IgD-negative memory B cell (primary cell): ENCODE data around the gene EEF1A1. TPM values are rescaled to one million over a fixed set of nuclear protein-coding genes. Genes with fewer than 3 reads are reported as not detected.
"Not testable (repeated sequence)": the region's sequence is repeated elsewhere in the genome, so short reads cannot be mapped to it uniquely, and the experiment has no call there.

Source experiments
- H3K27ac Mint-ChIP-seq, 3 donors: one replicate each; pipeline ENCODE4 v1.8.0; 2020 to 2022; ENCODE audit warnings: mild to moderate bottlenecking in 3 of 3, mixed read lengths in 3 of 3, moderate library complexity in 1 of 3
- H3K27me3 Mint-ChIP-seq: one replicate; pipeline ENCODE4 v1.8.0; 2021; ENCODE audit warnings: mixed read lengths
- H3K36me3 Mint-ChIP-seq: one replicate; pipeline ENCODE4 v1.8.0; 2020; ENCODE audit warnings: mild to moderate bottlenecking, mixed read lengths
- H3K4me1 Mint-ChIP-seq, 3 donors: one replicate each; pipeline ENCODE4 v1.8.0; 2020 to 2022; ENCODE audit warnings: mixed read lengths in 3 of 3, mild to moderate bottlenecking in 1 of 3
- H3K4me3 Mint-ChIP-seq, 4 donors: one replicate each; pipeline ENCODE4 v1.8.0; 2020 to 2022; ENCODE audit warnings: mild to moderate bottlenecking in 4 of 4, mixed read lengths in 4 of 4, moderate library complexity in 3 of 4
- H3K9me3 Mint-ChIP-seq, 3 donors: one replicate each; pipeline ENCODE4 v1.8.0; 2020 to 2021; ENCODE audit warnings: mixed read lengths in 3 of 3, mild to moderate bottlenecking in 1 of 3
- polyA plus RNA-seq: library from polyadenylated mRNA; unstranded; fragments of 300-500 nt; fragmentation: Illumina TruSeq; gene quantifications from one replicate; pipeline ENCODE4 v1.2.3, GENCODE V29; 2021

The EEF1A1 gene
- 11,514 TPM for polyA plus RNA-seq

GRCh38 chr6:73520688-73521350 lies at the start of gene EEF1A1:
Gene EEF1A1 (minus strand): TSS chr6:73521032. CDS start chr6:73520026, 1,006 bp downstream.
- Mint-ChIP-seq H3K27ac (peak within 1 kb of the TSS; percentile 95 to 99 (median 99)), H3K27me3 (no peaks in the 10 kb centered on the region), H3K4me1 (peaks cover 33 to 47% (median 39%) of the 10 kb centered on the region in 3 donors), H3K9me3 (no peaks in the 10 kb centered on the region), H3K36me3 (peaks cover 14% of the 10 kb centered on the region), H3K4me3 (peak within 1 kb of the TSS; percentile 92 to 97 (median 94))

DNA sequence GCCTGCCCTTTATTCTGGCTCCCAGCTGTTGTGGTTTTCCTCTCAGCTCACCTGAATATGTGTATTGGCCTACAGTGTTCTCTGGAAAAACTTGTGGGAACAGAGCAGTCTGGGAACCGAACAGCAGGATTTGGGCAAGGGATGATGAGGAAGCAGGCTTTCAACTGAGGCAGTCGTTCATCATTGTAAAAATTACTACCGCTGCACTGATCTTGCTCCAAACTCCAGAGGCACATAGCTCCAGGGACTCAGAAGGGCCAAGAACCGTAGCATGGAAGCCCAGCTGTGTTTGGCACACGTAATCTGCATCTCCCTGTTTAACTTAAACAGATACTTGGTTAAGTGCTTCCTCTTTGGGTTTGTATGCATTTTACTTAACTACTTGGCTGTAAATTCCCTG lies 48.3 kb upstream of the EEF1A1 start:
- Mint-ChIP-seq H3K27ac (no peak overlapping the region), H3K36me3 (no peaks in the 10 kb centered on the region), H3K9me3 (no peaks in the 10 kb centered on the region), H3K27me3 (no peaks in the 10 kb centered on the region), H3K4me1 (peaks cover 0 to 2% (median 2%) of the 10 kb centered on the region in 3 donors), H3K4me3 (no peak overlapping the region)

- Mint-ChIP-seq H3K27ac (peak overlapping the region in 1 of 3 donors; percentile 76), H3K4me1 (peaks cover 0 to 2% (median 2%) of the 10 kb centered on the region in 3 donors), H3K4me3 (no peak overlapping the region), H3K36me3 (no peaks in the 10 kb centered on the region), H3K9me3 (no peaks in the 10 kb centered on the region), H3K27me3 (no peaks in the 10 kb centered on the region)
Observed at GRCh38 chr6:73566954-73567591, 46.2 kb upstream of the EEF1A1 start.

DNA sequence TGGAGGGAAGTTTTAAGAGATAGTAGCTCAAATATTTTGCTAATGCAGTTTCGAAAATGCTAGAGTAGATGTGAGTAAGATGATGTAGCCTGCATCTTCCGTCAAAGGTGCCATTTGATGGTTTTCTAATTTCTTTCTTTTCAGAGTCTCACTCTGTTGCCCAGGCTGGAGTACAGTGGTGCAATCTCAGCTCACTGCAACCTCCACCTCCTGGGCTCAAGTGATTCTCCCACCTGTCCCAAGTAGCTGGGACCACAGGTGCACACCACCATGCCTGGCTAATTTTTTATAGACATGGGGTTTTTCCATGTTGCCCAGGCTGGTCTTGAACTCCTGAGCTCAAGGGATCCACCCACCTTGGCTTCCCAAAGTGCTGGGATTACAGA lies 45.6 kb upstream of the EEF1A1 start:
- not testable (repeated sequence) for H3K9me3 Mint-ChIP-seq, H3K4me3 Mint-ChIP-seq, H3K27ac Mint-ChIP-seq, H3K4me1 Mint-ChIP-seq, H3K36me3 Mint-ChIP-seq, H3K27me3 Mint-ChIP-seq

DNA sequence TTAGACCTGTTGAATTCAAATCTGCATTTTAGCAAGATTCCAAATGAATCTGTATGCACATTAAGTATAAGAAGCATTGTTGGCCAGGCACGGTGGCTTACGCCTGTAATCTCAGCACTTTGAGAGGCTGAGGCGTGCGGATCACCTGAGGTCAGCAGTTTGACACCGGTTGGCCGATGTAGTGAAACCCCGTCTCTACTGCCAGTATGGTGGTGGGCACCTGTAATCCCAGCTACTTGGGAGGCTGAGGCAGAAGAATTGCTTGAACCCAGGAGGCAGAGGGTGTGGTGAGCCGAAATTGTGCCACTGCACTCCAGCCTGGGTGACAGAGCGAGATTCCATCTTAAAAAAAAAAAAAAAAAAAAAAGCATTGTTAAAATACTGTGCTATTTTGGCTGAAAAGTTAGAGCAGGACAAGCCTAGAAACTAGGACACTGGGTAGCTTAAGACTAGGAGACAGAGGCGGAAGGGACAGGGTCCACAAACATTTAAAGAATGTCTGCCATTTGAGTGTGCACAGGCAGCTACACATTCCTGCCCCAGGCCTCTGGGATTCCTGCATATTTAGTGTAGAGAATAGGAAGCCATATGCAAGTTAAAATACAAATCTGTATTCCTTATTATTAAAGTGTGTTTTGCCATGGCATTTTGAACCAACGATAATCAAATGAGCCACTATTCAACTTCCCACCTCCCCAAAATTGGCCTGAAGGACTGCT lies 45.1 kb upstream of the EEF1A1 start:
- no peak overlapping the region for H3K27ac Mint-ChIP-seq
- H3K27me3 Mint-ChIP-seq: no peaks in the 10 kb centered on the region
- no peaks in the 10 kb centered on the region for H3K9me3 Mint-ChIP-seq
- peaks cover 1 to 3% (median 2%) of the 10 kb centered on the region in 3 donors for H3K4me1 Mint-ChIP-seq
- no peaks in the 10 kb centered on the region for H3K36me3 Mint-ChIP-seq
- no peak overlapping the region for H3K4me3 Mint-ChIP-seq

GRCh38 chr6:73564578-73565345 lies 43.9 kb upstream of the EEF1A1 start:
- H3K36me3 Mint-ChIP-seq: no peaks in the 10 kb centered on the region
- peaks cover 4 to 10% (median 9%) of the 10 kb centered on the region in 3 donors for H3K4me1 Mint-ChIP-seq
- H3K9me3 Mint-ChIP-seq: no peaks in the 10 kb centered on the region
- H3K27me3 Mint-ChIP-seq: no peaks in the 10 kb centered on the region
- no peak overlapping the region for H3K27ac Mint-ChIP-seq
- H3K4me3 Mint-ChIP-seq: no peak overlapping the region

DNA sequence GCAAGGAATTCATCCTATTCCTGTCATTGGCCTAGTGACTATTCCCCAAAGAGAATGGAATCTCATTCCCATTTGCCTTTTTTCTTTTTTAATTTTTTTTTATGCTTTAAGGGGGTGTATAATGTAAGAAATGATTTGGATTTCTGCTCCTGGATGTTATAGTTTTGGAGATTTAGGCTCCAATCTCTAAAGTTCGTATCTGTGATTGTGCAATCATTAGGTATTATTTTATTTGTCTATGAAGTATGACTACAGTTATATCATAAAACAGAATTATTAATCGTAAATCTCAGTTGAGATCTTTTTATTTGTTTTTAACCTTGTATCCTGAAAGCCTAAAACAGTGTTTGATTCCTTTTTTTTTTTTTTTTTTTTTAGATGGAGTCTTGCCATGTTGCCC lies 41.7 kb upstream of the EEF1A1 start:
- peaks cover 10 to 16% (median 16%) of the 10 kb centered on the region in 3 donors for H3K4me1 Mint-ChIP-seq
- no peaks in the 10 kb centered on the region for H3K36me3 Mint-ChIP-seq
- H3K9me3 Mint-ChIP-seq: no peaks in the 10 kb centered on the region
- no peak overlapping the region for H3K27ac Mint-ChIP-seq
- no peaks in the 10 kb centered on the region for H3K27me3 Mint-ChIP-seq
- H3K4me3 Mint-ChIP-seq: peak overlapping the region in 1 of 4 donors; percentile 54

DNA sequence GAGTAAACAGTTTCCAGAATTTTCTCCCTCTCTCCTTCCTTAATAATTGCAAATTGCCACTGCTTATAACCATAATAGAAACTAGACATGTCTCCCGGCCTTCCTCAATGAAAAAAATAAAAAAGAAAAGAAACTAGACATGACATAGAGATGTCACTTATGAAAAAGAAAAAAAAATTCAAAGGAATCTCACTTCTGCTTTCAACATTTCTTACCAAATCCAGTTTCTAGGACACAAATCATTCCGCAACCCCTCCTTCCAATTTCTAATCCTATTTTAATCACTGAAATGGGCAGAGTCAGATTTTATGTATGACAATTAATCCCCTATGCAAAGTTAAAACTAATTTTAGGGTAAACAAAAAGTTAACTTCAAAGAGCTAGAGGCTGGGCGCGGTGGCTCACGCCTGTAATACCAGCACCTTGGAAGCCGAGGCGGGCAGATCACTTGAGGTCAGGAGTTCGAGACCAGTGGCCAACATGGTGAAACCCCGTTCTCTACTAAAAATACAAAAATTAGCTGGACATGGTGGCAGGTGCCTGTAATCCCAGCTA lies 40.1 kb upstream of the EEF1A1 start:
- peak overlapping the region in 2 of 3 donors; percentile 8 to 23 for H3K27ac Mint-ChIP-seq
- no peaks in the 10 kb centered on the region for H3K36me3 Mint-ChIP-seq
- H3K4me3 Mint-ChIP-seq: peak overlapping the region; percentile 16 to 63 (median 32)

GRCh38 chr6:73560182-73560732 lies 39.4 kb upstream of the EEF1A1 start:
- Mint-ChIP-seq H3K36me3 (no peaks in the 10 kb centered on the region), H3K27ac (peak overlapping the region in 2 of 3 donors; percentile 8 to 23), H3K27me3 (no peaks in the 10 kb centered on the region), H3K4me1 (peaks cover 10 to 16% (median 16%) of the 10 kb centered on the region in 3 donors), H3K4me3 (peak overlapping the region in 2 of 4 donors; percentile 40 to 41), H3K9me3 (no peaks in the 10 kb centered on the region)

More for the DNA sequence above, 40.1 kb upstream of the EEF1A1 start:
- H3K27me3 Mint-ChIP-seq: no peaks in the 10 kb centered on the region
- H3K4me1 Mint-ChIP-seq: peaks cover 10 to 16% (median 16%) of the 10 kb centered on the region in 3 donors
- H3K9me3 Mint-ChIP-seq: no peaks in the 10 kb centered on the region

DNA sequence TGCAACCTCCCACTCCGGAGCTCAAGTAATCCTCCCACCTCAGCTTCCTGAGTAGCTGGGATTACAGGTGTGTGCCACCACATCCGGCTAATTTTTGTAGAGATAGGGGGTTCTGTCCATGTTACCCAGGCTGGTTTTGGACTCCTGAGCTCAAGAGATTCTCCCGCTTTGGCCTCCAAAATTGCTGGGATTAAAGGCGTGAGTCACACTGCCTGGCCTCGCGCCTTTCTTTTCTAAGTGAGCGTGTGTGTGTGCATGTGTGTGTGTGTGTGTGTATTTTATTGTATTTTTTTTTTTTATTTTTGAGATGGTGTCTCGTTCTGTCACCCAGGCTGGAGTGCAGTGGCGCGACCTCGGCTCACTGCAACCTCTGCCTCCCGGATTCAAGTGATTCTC lies 38.6 kb upstream of the EEF1A1 start:
- not testable (repeated sequence) for H3K27me3 Mint-ChIP-seq

GRCh38 chr6:73558624-73559398 lies 38.0 kb upstream of the EEF1A1 start:
- Mint-ChIP-seq H3K4me3 (peak overlapping the region in 1 of 4 donors; percentile 28), H3K36me3 (no peaks in the 10 kb centered on the region), H3K4me1 (peaks cover 10 to 16% (median 16%) of the 10 kb centered on the region in 3 donors), H3K27me3 (no peaks in the 10 kb centered on the region), H3K9me3 (no peaks in the 10 kb centered on the region), H3K27ac (peak overlapping the region in 1 of 3 donors; percentile 67)

More for the DNA sequence above, 38.6 kb upstream of the EEF1A1 start:
- H3K36me3 Mint-ChIP-seq, H3K9me3 Mint-ChIP-seq, H3K27ac Mint-ChIP-seq: not testable (repeated sequence)
- peak overlapping the region in 1 of 4 donors; percentile 28 for H3K4me3 Mint-ChIP-seq
- H3K4me1 Mint-ChIP-seq: peaks cover 10 to 16% (median 16%) of the 10 kb centered on the region in 3 donors

- H3K4me1 Mint-ChIP-seq: peaks cover 10 to 16% (median 16%) of the 10 kb centered on the region in 3 donors
- H3K36me3 Mint-ChIP-seq: no peaks in the 10 kb centered on the region
- no peaks in the 10 kb centered on the region for H3K27me3 Mint-ChIP-seq
- no peaks in the 10 kb centered on the region for H3K9me3 Mint-ChIP-seq
- H3K27ac Mint-ChIP-seq: no peak overlapping the region
- H3K4me3 Mint-ChIP-seq: no peak overlapping the region
Observed at GRCh38 chr6:73556836-73557235, 36.0 kb upstream of the EEF1A1 start.

DNA sequence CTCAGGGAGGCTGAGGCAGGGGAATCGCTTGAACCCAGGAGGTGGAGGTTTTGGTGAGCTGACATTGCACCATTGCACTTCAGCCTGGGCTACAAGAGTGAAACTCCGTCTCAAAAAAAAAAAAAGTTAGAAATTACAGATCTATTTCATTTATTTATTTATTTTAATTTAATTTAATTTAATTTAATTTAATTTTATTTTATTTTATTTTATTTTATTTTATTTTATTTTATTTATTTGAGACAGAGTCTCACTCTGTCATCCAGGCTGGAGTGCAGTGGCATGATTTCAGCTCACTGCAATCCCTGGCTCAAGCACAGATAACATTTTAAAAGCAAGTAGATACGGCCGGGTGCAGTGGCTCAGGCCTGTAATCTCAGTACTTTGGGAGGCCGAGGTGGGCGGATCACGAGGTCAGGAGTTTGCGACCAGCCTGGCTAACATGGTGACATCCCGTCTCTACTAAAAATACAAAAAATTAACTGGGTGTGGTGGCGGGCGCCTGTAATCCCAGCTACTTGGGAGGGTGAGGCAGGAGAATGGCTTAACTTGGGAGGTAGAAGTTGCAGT lies 34.6 kb upstream of the EEF1A1 start:
- H3K27me3 Mint-ChIP-seq, H3K36me3 Mint-ChIP-seq, H3K9me3 Mint-ChIP-seq, H3K27ac Mint-ChIP-seq, H3K4me3 Mint-ChIP-seq: not testable (repeated sequence)
- H3K4me1 Mint-ChIP-seq: peaks cover 5 to 11% (median 9%) of the 10 kb centered on the region in 3 donors
